HG02571 (cell line): ENCODE measurements around the gene CUEDC2.

Experiments
- ATAC-seq: cut with Tn5 transposase; IDR thresholded peaks from one replicate; pipeline ENCODE4 v1.9.1; 2021; ENCODE audit warnings: mild to moderate bottlenecking, moderate library complexity; ENCODE audit not compliant: unreplicated experiment

CUEDC2 gene

GRCh38 chr10:102410429-102411073, 21.8 kb downstream of the CUEDC2 start:
- no peak for ATAC-seq

- ATAC-seq: no peak
These were observed 22.6 kb downstream of the CUEDC2 start for GRCh38 chr10:102409604-102410428.

- no peak for ATAC-seq
These were observed 23.4 kb downstream of the CUEDC2 start for GRCh38 chr10:102408728-102409603.

DNA sequence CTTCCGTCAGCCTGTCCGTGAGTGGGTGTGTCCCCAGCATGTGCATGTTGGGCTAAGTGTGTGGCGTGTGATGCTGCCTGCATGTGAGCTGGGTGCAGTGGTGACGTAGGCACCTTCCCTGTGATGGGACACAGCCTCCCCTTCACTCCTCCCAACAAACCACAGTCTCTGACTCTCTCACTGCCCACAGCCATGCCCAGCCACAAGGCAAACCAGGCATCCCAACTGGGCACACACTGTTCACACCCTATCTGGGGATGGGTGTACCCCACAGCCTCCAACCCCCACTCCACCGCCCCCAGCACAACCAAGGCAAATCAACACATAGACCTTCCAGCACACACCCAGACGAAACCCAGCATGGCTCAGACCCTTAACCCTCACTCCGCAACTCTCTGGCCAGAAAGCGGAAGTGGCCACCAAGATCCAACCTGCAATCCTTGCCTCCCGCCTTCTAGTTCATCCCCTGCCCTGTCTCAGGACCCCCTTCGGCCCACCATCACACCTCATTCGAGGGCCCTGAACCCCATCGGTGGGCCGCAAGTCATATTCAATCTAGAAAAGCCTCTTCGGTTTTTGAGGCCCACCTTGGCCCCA, 24.1 kb downstream of the CUEDC2 start:
- ATAC-seq: no peak

DNA sequence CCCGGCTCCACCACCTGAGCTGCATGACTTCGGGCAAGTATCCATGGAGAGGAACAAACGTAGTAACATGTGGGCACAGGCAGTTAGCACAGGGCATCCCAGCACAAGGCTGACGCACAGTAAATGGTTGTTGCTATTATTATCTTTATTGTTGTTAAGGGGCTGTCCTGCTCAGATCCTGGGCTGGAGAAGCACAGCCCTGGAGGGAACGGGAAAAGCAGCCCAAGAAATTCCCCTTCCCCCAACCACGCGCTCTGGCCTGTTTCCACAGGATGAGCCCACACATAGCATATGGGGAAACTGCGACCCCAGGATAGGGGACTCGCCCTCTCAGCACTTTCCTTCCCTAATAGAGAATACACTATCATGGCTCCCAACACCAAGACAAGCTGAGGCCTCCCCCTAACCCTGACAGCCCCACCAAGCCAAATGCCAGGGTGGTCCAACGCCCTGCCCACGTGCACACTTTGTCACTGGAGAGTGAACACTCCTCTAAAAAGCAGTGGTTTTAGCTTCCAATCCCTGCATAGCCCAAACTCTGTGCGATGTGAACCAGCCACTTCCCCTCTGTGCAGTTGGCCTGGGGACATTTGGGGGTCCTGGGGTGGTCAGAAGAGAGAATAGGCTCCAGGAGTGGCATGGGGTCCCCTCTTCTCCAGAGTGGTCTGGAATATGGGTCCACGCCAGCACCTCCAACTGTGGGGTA, 24.8 kb downstream of the CUEDC2 start:
- no peak for ATAC-seq

GRCh38 chr10:102406815-102407214, 25.6 kb downstream of the CUEDC2 start:
- ATAC-seq: no peak

DNA sequence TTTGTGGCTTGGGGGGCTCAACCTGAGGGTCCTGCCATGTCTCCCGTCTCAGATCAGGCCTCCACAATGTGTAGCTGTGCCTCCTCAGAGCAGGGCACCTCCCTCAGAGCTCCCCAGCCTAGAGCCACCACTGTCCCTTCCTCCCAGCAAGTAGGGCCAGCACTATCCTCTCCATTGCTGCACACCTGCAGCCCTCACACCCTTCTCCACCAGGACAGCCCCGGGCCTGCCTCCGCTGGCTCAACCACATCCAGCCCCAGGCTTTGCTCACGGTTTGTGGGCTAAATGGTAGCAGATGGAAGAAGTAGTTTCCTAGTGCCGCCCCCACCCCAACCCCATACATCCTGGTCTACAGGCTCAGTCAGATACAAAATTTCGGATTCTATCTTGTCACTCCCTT, 26.7 kb downstream of the CUEDC2 start:
- ATAC-seq: no peak

DNA sequence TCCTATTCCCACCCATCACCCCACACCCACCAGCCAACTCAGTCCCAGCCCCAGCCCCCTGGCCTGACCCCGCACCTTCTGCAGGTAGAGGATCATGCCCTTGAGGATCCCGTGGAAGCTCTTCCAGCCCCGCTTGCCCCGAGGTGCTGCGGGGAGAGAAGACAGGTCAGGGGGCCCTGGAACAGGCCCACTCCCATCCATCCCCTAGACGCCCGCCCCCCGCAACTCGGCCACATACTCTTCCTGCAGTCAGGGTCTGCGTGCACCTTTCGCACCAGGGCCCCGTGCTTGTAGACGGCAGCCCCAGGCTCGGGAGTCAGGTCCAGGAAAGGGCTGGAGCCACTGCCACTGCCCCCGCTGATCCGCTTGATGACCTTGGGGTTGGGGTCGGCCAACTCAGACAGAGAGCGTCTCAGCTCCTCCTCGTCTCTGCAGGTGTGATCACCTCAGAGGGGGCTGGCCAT, 27.2 kb downstream of the CUEDC2 start:
- ATAC-seq: no peak

- ATAC-seq: no peak
These were observed 27.8 kb downstream of the CUEDC2 start for GRCh38 chr10:102404361-102405107.

GRCh38 chr10:102403115-102403514, 29.3 kb downstream of the CUEDC2 start:
- ATAC-seq: no peak

DNA sequence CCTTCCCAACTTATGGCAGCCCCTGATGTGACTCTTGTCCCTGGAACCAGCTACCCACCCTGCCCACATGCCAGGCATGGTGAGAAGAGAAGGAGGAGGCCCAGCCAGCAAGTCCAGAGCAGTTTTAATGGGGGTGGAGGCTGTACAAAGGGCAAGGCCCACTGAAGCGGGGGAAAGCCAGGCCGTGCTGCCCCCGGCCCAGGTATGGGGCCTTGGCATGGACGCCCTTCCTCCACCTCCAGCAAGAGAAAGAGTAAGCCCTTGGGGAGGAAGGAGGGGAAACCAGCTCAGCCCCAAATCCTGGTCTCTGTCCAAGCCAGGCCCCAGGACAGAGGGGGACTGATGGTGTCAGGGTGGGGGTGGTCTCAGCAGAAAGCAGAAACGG, 29.9 kb downstream of the CUEDC2 start:
- no peak for ATAC-seq

DNA sequence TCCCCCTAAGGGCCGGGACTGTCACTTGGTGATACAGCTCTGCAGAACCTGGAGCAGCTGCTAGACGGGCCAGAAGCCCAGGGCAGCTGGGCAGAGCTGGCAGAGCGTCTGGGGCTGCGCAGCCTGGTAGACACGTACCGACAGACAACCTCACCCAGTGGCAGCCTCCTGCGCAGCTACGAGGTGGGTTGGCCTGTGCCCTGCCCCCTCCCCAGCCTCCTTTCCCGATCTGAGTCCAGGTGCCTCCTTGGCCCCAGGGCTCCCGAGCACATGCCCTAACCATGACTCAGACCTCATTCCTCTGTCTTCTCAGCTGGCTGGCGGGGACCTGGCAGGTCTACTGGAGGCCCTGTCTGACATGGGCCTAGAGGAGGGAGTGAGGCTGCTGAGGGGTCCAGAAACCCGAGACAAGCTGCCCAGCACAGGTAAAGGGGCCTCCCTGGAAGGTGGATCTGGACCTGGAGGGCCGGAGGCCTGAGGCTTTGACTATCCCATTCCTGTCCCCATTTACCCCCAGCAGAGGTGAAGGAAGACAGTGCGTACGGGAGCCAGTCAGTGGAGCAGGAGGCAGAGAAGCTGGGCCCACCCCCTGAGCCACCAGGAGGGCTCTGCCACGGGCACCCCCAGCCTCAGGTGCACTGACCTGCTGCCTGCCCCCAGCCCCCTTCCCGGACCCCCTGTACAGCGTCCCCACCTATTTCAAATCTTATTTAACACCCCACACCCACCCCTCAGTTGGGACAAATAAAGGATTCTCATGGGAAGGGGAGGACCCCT, 30.5 kb downstream of the CUEDC2 start:
- ATAC-seq: no peak

- ATAC-seq: no peak
These were observed 31.1 kb downstream of the CUEDC2 start for GRCh38 chr10:102401342-102401654.

- no peak for ATAC-seq
These were observed 31.6 kb downstream of the CUEDC2 start for GRCh38 chr10:102400598-102401341.

DNA sequence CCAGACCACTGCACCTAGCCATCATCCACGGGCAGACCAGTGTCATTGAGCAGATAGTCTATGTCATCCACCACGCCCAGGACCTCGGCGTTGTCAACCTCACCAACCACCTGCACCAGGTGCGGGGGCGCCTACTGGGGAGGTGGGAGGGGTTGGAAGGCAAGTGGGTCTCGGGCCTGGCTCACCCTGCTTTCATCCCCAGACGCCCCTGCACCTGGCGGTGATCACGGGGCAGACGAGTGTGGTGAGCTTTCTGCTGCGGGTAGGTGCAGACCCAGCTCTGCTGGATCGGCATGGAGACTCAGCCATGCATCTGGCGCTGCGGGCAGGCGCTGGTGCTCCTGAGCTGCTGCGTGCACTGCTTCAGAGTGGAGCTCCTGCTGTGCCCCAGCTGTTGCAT, 32.3 kb downstream of the CUEDC2 start:
- no peak for ATAC-seq

GRCh38 chr10:102399217-102400021, 33.0 kb downstream of the CUEDC2 start:
- ATAC-seq: no peak

- no peak for ATAC-seq
These were observed 34.0 kb downstream of the CUEDC2 start for GRCh38 chr10:102398172-102399020.
